Mucosa of descending colon (tissue), 3 donors: ENCODE measurements around the gene CDH16. TPM values are rescaled to one million over a fixed set of nuclear protein-coding genes. Genes with fewer than 3 reads are reported as not detected.
A peak's percentile ranks its signal among the peaks of the same experiment; 100 is the strongest.
"Not testable (repeated sequence)": the region's sequence is repeated elsewhere in the genome, so short reads cannot be mapped to it uniquely, and the experiment has no call there.

Experiments used
- ATAC-seq: fragments of 200-7000 bp; cut with Tn5 transposase; one replicate; pipeline ENCODE4 v1.9.1; 2020; ENCODE audit warnings: mild to moderate bottlenecking, moderate library complexity
- DNase-seq, 3 donors: peaks; one replicate each; pipeline ENCODE4 v3.0.0-alpha.2; 2020
- H3K36me3 ChIP-seq: fragments of 200-600 bp; one replicate; pipeline ENCODE4 v1.8.0; 2021; ENCODE audit warnings: low read depth, mild to moderate bottlenecking
- H3K4me1 ChIP-seq: fragments of 200-600 bp; one replicate; pipeline ENCODE4 v1.8.0; 2021; ENCODE audit warnings: low read depth, mild to moderate bottlenecking
- H3K4me3 ChIP-seq: fragments of 200-600 bp; one replicate; pipeline ENCODE4 v1.8.0; 2021; ENCODE audit warnings: mild to moderate bottlenecking
- H3K9me3 ChIP-seq: fragments of 200-600 bp; one replicate; pipeline ENCODE4 v1.8.0; 2021; ENCODE audit warnings: mild to moderate bottlenecking
- intact Hi-C, 2 donors: fragments of 100-400 bp; cut with DNase I in 1 of 2; cut with micrococcal nuclease in 1 of 2; formaldehyde crosslinking; loops; one replicate each; pipeline versions ENCODE4 v1.11.0 to v1.11.1; 2022; cut with DNase I, micrococcal nuclease
- total RNA-seq, 3 donors: library from RNA; stranded (reverse); fragmentation: NEBNext Ultra II Directional in 2 of 3; extraction: Animal tissue kit (Norgen Biotek cat#: 25700) in 2 of 3; gene quantifications; one replicate each; pipeline versions ENCODE4 v1.2.1 to v1.2.4, GENCODE V29; 2021 to 2023
- TF ChIP-seq, protein P1 (sequence below): fragments of 200-600 bp; IDR thresholded peaks from one replicate; pipeline ENCODE4 v1.8.0; 2022; ENCODE audit warnings: antibody characterized with exemption, mild to moderate bottlenecking
- donor health status: DM: no; HTN: no; CAD: no; lungs with moderate emphysema.
- donor health status: DM: no; HTN: no; CAD: no.
- donor health status: DM: no; HTN: yes; CAD: no.

Gene CDH16
- total RNA-seq, 3 donors from 2014 or later = 0.13 to 0.78 (median 0.72) TPM

DNA sequence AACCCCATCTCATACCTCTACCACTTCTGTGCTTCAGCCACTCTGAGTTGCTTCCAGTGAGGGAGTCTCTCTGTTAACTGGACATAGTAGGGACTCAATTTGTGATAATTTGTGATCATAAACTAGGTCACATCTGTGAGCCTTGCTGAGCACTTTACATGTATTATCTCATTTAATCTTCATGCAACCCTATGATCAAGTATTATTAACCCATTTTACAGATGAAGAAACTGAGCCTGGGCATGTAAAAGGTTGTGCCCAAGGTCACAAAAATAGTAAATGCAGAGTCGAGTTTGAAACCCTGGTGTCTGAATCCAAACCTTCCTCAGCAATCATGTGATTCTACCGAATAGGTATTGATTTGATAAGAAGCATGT, 19.8 kb downstream of the CDH16 start:
- ATAC-seq (no peak), DNase-seq (no peak)
- peaks cover 38% of the 10 kb centered on the region for H3K4me1 ChIP-seq
- no peaks in the 10 kb centered on the region for H3K9me3 ChIP-seq
- no peaks in the 10 kb centered on the region for H3K36me3 ChIP-seq
- intact Hi-C loops = no loop called here
- TF ChIP-seq, protein P1, sequence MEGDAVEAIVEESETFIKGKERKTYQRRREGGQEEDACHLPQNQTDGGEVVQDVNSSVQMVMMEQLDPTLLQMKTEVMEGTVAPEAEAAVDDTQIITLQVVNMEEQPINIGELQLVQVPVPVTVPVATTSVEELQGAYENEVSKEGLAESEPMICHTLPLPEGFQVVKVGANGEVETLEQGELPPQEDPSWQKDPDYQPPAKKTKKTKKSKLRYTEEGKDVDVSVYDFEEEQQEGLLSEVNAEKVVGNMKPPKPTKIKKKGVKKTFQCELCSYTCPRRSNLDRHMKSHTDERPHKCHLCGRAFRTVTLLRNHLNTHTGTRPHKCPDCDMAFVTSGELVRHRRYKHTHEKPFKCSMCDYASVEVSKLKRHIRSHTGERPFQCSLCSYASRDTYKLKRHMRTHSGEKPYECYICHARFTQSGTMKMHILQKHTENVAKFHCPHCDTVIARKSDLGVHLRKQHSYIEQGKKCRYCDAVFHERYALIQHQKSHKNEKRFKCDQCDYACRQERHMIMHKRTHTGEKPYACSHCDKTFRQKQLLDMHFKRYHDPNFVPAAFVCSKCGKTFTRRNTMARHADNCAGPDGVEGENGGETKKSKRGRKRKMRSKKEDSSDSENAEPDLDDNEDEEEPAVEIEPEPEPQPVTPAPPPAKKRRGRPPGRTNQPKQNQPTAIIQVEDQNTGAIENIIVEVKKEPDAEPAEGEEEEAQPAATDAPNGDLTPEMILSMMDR = no peak
- no peak overlapping the region for H3K4me3 ChIP-seq

DNA sequence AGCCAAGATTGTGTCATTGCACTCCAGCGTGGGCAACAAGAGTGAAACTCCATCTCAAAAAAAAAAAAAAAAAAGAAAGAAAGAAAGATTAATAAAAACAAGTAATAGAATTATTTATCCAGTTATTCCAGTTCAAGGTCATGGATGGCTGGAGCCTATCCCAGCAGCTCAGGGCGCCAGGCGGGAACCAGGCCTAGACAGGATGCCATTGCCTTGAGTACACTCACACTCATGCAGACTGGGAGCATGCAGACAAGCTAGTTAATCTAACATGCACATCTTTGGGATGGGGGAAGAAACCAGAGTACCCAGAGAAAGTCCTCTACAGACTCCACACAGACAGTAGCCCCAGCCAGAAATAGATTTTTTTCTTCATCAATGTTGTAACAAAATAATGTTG, 20.5 kb downstream of the CDH16 start:
- ATAC-seq = no peak
- Histone ChIP-seq H3K9me3 (no peaks in the 10 kb centered on the region), H3K4me1 (peaks cover 38% of the 10 kb centered on the region), H3K4me3 (no peak overlapping the region), H3K36me3 (no peaks in the 10 kb centered on the region)
- peak in 1 of 3 donors; percentile 35 for DNase-seq
- intact Hi-C loops = no loop called here
- TF ChIP-seq, protein P1 = no peak

DNA sequence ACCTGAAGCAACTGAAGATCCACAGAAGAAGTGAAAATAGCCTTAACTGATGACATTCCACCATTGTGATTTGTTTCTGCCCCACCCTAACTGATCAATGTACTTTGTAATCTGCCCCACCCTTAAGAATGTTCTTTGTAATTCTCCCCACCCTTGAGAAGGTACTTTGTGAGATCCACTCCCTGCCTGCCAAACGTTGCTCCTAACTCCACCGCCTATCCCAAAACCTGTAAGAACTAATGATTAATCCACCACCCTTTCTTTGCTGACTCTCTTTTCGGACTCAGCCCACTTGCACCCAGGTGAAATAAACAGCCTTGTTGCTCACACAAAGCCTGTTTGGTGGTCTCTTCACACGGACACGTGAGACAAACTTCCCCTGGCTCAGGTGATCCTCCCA, 22.0 kb downstream of the CDH16 start:
- DNase-seq (peak in 2 of 3 donors; percentile 18 to 41), ATAC-seq (peak; percentile 15)
- H3K4me3 ChIP-seq, H3K9me3 ChIP-seq, H3K36me3 ChIP-seq, intact Hi-C loops: not testable (repeated sequence)
- peaks cover 38% of the 10 kb centered on the region for H3K4me1 ChIP-seq

DNA sequence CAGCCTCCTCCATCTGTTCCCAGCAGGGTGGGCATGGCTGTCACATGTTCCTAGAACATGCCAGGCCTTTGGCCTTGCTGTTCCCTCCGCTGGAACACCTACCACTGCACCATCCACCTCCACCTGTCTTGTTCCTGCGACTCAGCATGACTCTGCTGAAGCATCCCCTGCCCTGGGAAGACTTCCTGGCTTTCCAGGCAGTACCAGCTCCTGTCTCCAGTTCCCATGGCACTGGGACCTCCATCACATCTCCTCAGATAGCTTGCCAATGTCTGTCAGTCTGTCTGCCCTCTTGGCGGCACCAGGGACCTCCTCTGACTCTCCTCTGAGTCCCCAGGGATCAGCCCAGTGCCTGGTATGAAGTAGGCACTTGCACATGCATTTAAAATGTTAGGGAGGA, 22.7 kb downstream of the CDH16 start:
- DNase-seq (peak in 1 of 3 donors; percentile 32), ATAC-seq (peak; percentile 23)
- TF ChIP-seq, protein P1 = no peak
- H3K9me3 ChIP-seq = no peaks in the 10 kb centered on the region
- intact Hi-C loops = no loop called here
- no peaks in the 10 kb centered on the region for H3K36me3 ChIP-seq
- peaks cover 33% of the 10 kb centered on the region for H3K4me1 ChIP-seq
- no peak overlapping the region for H3K4me3 ChIP-seq

DNA sequence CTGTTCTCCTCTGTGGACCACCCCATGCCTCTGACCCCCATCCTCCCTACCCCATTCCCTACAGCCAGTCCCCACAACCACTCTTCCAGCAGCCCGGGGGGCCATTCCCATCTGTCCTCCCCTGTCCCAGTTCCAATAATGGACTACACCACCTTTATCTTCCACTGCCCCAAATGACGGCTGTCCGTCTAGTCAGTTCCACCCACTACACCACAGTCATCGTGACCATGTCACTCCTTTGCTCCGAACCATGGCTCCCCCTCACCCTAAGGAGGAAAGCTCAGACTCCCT, 23.1 kb downstream of the CDH16 start:
- intact Hi-C loops = no loop called here
- Histone ChIP-seq H3K36me3 (no peaks in the 10 kb centered on the region), H3K9me3 (no peaks in the 10 kb centered on the region), H3K4me1 (peaks cover 29% of the 10 kb centered on the region), H3K4me3 (no peak overlapping the region)
- no peak for ATAC-seq
- no peak for DNase-seq
- TF ChIP-seq, protein P1 = no peak

DNA sequence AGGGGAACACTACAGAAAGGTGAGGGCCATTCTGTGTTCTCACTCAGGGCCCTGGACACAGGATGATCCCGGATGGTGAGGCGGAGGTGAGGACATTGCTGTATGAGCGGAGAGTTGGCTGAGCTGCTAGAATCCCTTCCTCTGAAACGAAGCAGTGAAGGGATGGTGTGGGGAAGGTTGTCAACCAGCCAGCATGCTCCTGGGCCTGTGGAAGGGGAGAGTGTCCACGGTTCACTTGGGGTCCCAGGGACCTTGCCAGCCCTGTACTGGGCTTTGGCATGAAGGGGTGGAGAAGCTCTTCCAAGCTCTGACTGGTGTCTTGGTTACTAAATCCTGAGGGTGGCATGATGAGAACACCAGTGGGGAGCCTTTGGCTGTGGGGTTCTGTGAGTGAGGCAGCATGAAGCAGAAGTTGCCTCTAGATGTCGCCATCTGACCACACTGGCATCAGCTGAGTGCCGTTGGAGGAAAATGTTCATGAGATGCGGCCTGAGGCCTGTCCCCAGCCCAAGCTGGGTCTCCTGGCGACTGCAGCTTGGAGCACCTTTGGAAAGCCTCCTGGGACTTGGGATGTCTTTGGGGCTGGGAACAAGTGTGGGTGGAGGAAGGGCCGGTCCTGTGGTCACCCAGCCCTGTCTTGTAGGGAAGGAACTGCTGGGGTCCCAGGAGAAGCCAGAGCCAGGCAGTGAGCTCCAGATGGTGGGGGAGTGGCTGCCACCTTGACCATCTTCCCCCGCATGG, 23.6 kb downstream of the CDH16 start:
- intact Hi-C loops = loop anchor here in 1 of 2 donors (5.0 kb wide), 1 partner anchor 32 kb away; the partner anchor contains the start of gene RRAD
- TF ChIP-seq, protein P1 = peak; percentile 61
- Histone ChIP-seq H3K36me3 (no peaks in the 10 kb centered on the region), H3K4me3 (no peak overlapping the region), H3K4me1 (peaks cover 25% of the 10 kb centered on the region), H3K9me3 (no peaks in the 10 kb centered on the region)
- ATAC-seq (peak; percentile 87), DNase-seq (peak in 2 of 3 donors; percentile 75 to 90)
